NCI-H1417 (cell line): ENCODE data around the gene GPR26.

Experiments used
- DNase-seq, 3 experiments: peaks; one replicate each; lab custom pipeline; 2025; lab: John Stamatoyannopoulos, UW

Gene GPR26, protein sequence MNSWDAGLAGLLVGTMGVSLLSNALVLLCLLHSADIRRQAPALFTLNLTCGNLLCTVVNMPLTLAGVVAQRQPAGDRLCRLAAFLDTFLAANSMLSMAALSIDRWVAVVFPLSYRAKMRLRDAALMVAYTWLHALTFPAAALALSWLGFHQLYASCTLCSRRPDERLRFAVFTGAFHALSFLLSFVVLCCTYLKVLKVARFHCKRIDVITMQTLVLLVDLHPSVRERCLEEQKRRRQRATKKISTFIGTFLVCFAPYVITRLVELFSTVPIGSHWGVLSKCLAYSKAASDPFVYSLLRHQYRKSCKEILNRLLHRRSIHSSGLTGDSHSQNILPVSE

DNA sequence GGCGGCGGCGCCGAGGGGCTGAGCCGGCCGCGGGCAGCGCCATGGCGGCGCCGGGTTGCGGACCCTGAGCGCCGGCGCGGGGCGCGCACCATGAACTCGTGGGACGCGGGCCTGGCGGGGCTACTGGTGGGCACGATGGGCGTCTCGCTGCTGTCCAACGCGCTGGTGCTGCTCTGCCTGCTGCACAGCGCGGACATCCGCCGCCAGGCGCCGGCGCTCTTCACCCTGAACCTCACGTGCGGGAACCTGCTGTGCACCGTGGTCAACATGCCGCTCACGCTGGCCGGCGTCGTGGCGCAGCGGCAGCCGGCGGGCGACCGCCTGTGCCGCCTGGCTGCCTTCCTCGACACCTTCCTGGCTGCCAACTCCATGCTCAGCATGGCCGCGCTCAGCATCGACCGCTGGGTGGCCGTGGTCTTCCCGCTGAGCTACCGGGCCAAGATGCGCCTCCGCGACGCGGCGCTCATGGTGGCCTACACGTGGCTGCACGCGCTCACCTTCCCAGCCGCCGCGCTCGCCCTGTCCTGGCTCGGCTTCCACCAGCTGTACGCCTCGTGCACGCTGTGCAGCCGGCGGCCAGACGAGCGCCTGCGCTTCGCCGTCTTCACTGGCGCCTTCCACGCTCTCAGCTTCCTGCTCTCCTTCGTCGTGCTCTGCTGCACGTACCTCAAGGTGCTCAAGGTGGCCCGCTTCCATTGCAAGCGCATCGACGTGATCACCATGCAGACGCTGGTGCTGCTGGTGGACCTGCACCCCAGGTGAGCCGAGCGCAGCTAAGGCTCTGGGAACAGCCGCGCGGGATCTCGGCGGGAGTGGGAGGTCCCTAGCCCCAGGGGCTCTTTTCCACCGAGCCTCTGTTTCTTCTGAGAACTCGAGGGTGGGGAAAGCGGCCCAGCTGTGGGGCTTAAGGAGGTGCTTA is at the start of gene GPR26:
TSS of gene GPR26 (plus strand) at position 38 of the 919 bp plus-strand sequence. CDS start at position 91, 53 bp downstream.
- DNase-seq: peak in 2 of 3 experiments; percentile 34 to 51

DNA sequence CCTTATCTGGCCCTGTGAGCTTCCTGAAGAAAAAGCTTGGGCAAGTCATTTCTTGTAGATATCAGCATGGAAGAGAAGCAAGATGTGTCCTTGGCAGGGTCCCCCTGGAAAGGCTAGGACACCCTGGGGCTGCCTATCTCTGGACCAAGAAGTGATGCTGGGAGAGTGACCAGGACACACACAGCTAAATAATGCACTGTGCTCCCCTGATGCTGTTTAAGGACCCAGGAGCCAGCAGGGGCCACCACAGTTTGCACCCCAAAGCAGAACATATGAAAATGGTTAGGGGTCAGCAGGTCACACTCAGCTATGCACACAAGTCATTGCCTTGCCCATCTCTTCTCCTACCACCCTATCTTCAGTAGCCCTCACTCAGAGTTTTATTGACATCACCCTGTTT is 47.9 kb upstream of the GPR26 start:
- DNase-seq: no peak

GRCh38 chr10:123619067-123619855 is 46.9 kb upstream of the GPR26 start:
- DNase-seq: no peak

- no peak for DNase-seq
Measured at GRCh38 chr10:123620621-123621020, 45.5 kb upstream of the GPR26 start.

DNA sequence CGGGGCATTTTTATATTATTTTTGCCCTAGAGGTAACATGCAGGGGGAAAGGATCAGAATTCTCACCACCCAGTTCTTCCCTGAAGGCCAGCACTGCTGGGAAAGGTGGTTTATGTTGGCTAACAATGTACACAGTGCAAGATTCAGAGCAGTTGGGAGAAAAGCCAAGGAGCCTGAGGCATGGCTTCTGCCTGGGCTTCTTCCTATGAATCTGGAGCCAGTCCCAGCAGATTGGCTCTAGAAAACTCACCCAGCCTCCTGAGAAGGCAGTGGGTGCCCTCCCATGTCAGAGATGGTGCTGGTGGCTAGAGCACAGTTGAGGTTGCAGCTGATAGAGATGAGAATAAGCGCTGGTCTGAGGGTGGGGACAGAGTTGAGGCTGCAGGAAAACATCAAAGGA is 44.7 kb upstream of the GPR26 start:
- DNase-seq: no peak

DNA sequence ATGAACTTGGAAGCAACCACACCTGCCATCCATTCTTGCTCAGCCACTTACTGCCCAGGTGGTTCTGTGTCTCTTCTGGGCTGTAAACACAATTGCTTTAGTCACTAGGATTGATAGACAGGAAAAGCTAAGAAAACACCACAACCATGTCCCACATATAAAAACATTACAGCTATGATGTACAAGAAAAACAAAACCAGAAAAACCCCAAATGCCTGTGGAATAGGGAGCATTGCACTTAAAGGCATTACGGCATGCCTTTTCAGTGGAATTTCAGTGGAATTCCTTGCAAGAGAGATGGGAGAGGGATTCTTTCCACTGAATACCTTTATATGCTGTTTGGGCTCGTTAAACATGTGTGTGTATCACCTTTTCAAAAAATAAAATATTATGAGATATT is 44.2 kb upstream of the GPR26 start:
- DNase-seq: no peak

DNA sequence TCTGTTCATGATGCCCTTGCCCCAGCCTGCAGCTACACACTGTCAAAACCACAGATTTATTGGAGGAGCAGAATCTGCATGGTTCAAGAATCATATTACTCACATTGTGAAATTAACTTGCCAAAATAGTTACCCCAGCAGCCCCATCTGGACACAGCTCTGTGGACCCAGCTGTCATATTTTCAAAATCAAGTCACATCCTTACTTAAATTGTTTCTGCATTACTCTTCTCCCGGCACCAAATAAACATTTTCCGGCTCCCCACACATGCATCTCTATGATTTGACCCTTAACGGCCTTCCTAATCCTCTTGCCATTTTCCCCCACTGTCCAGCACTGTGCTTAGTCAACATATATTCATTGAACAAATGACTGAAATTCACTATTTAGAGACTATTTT is 43.8 kb upstream of the GPR26 start:
- DNase-seq: no peak

GRCh38 chr10:123624086-123624485 is 42.1 kb upstream of the GPR26 start:
- DNase-seq: no peak

DNA sequence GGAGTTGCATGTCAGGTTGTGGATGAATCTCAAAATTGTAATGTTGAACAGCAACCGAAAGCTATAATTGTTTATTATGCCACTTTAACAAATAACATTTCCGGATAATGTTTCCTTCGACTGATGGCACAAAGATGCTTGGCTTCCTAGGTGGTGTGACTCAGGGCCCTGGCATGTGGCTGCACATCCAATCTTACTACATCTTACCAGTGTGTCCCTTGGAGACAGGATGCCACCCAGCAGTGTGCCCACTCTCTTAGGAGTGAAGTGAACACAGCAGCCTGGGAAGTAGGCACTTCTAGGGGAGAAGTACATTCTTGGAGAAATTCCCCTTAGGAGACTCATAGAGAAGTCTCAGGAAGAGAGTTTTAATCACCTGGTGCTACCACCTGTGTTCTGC is 33.0 kb upstream of the GPR26 start:
- DNase-seq: no peak

GRCh38 chr10:123633636-123634035 is 32.5 kb upstream of the GPR26 start:
- no peak for DNase-seq

DNA sequence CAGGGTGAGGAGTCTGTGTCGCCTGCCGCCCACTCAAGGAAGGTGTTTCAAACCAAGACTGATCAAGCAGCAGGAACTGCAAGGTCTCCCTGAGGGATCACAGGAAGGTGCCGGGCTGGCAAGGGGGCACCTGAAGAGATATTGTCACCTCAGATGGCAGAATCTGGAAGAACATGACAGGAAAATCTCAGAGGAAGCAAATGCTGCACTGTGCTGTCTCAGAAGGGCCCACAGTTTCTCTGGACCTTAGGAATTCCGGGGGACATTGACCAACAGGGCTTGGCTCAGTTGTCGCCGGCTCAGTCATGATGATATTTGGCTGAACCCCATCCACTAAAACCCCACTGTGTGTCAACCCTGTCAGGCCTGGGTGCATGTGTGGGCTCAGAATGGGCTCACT is 31.9 kb upstream of the GPR26 start:
- DNase-seq: no peak

DNA sequence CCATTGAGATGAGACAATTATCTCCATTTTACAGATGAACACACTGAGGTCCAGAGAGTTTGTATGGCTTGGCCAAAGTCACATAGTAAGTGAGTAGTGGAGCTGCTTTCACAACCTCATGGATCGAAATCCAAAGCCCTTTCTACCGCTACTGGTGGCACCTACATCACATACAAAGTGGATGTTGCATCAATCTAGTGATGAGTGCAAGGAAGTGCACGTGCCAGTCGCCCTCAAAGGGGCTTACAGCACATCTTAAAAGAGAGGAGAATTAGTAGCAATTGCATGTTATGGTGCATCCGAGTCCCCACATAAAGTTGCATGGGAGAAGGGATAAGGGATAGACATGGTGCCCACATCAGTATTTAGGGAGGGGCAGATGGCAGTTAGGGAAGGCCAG is 31.0 kb upstream of the GPR26 start:
- DNase-seq: no peak

DNA sequence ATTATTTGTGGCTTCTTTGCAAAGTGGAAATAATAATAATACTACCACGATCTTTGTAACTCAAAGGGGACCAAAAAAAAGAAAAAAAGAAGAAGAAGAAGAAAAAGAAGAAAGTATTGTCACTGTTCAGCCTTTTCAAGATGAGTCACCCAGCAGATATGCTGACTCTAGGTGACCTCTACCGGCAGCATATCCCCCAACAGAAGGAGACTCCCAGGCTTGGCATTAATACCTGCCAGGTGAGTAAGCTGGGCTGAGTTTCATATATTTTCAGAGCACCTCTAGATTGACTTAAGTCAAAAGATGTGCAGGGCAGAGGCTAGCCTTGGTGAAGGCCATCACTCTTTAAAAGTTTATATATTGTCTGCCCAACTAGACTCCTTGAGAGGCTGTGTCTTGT is 30.4 kb upstream of the GPR26 start:
- DNase-seq: no peak

- DNase-seq: peak in 1 of 3 experiments; percentile 2
Measured at GRCh38 chr10:123636598-123637325, 29.4 kb upstream of the GPR26 start.

- no peak for DNase-seq
Measured at GRCh38 chr10:123637326-123637880, 28.8 kb upstream of the GPR26 start.

DNA sequence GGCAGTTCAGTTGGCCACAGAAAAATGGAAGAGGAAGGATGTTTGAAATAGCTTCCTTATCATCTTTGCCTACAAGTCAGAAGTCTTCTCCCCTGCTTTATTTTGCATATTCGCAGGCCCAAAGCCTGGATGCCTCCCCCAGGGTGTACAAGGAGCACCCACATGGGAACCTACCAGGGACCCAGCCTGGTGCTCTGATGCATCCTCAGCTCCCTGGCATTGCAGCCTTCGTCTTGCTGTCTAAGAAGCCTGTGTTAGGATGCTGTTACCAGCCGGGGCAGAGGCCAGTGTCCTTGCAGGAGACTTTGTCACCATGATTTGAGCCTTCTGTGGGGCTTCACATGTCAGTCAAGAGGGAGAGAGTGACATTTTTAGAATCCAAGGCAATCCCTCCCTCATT is 27.0 kb upstream of the GPR26 start:
- no peak for DNase-seq

DNA sequence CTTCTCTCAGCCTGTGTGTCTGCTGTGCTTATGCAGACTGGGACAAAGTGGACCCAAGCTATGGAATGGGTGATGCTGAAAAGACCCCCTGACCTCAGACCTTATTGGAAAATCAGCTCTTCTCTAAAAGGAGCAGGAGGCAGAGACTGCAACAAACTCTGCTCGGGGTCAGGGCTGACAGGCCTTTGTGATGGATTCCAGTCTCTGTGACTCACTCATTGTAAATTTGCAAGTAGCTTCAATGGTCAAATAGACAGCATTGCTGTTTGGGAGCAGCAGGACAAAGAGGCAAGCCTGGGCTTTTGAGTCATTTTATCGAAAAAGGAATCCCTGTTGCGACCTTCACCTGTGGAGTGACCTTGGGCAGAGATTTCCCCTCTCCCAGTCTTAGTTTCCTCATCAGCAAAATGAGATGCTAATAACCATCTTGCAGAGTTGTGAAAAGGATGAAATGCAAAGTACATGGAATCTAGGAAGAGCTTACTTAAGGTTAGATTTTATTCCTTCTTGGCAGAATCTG is 26.1 kb upstream of the GPR26 start:
- DNase-seq: no peak

DNA sequence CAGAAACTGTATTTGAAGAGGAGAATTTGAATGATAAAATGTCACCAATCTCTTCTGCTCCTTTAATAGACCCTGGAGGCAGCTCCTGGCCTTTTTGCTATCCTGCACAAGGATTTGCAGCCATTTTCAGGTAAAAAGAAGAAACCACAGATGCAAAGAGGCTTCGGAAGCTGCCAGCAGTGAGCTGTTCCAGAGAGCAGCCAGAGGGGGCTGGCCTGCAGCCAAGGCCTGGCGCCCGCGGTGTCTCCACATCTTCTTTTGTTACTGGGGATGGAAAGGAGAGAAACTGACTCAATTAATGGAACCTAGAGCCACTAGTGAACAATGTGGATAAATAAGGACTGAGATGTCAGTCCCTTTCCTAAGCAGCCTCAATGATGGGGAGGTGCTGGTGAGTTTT is 23.9 kb upstream of the GPR26 start:
- DNase-seq: peak in 1 of 3 experiments; percentile 3

DNA sequence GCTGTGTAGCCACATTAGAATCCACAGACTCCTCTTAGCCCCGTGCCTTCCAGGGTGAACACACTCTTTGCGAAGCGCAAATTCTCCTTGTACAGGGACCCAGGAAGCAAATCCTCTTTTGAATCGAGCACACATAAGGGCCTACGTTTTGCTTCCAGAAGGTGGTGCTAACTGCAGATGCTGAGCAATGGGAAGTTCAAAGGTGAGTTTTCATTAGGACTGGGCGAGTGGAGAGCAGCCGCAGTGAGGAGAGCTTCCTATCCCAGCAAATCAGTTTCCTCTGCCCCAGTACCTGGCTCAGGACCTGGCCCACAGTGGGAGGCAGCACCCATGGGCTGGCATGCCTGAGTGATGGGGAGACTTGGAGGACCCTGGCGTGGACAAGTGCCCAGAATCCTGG is 23.5 kb upstream of the GPR26 start:
- DNase-seq: no peak

- no peak for DNase-seq
Measured at GRCh38 chr10:123643315-123643714, 22.8 kb upstream of the GPR26 start.

DNA sequence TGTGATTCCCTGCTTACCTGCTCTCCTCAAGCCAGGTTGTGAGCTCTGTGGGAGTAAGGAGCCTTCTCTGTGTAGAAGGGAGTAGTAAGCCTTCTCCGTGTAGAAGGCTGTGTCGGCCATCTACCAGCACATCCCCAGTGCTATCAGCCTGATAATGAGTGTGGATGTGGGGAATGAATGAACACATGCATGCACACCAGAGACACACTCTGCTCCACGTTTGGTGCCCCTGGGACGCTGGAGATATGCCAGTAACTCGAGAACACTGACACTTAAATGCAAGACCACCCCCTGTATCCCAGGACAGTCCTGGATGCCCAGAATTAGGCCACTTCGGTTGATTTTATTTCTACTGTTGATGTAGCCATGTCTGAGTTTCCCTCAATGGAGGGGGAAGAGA is 21.1 kb upstream of the GPR26 start:
- no peak for DNase-seq
